GM23338 (cell line): ENCODE measurements around the gene ULBP2. TPM values are rescaled to one million over a fixed set of nuclear protein-coding genes. Genes with fewer than 3 reads are reported as not detected.
"Not testable (repeated sequence)": the region's sequence is repeated elsewhere in the genome, so short reads cannot be mapped to it uniquely, and the experiment has no call there.

Experiments
- ATAC-seq: fragments of 200-7000 bp; cut with Tn5 transposase; 3 replicates; pipeline ENCODE4 v1.9.1; 2020
- DNase-seq: peaks from one replicate; pipeline ENCODE4 v3.0.0-alpha.2; 2015; ENCODE audit warnings: low spot score
- H2AFZ ChIP-seq: fragments of 200-600 bp; sonication (generic); 2 replicates; pipeline ENCODE4 v1.8.0; 2016; ENCODE audit warnings: antibody characterized with exemption, mild to moderate bottlenecking, moderate library complexity
- H3F3A ChIP-seq: fragments of 200-600 bp; sonication (generic); replicated peaks from 2 replicates; pipeline ENCODE4 v1.8.0; 2017; ENCODE audit warnings: antibody characterized with exemption, mixed run types, low read depth
- H3K27ac ChIP-seq: fragments of 200-600 bp; sonication (generic); 2 replicates; pipeline ENCODE4 v1.6.1; 2016; ENCODE audit warnings: low read depth
- H3K27me3 ChIP-seq: fragments of 200-600 bp; sonication (generic); 2 replicates; pipeline ENCODE4 v1.8.0; 2016; ENCODE audit warnings: mild to moderate bottlenecking, mixed run types, moderate library complexity; ENCODE audit not compliant: insufficient read depth
- H3K36me3 ChIP-seq: fragments of 200-600 bp; sonication (generic); 2 replicates; pipeline ENCODE4 v1.8.0; 2016; ENCODE audit warnings: mild to moderate bottlenecking; ENCODE audit not compliant: insufficient read depth
- H3K4me1 ChIP-seq: fragments of 200-600 bp; sonication (generic); 2 replicates; pipeline ENCODE4 v1.8.0; 2016; ENCODE audit warnings: mild to moderate bottlenecking, moderate library complexity; ENCODE audit not compliant: insufficient read depth
- H3K4me2 ChIP-seq: fragments of 200-600 bp; sonication (generic); 2 replicates; pipeline ENCODE4 v1.7.1; 2017; ENCODE audit warnings: mixed run types
- H3K4me3 ChIP-seq: fragments of 200-600 bp; sonication (generic); 2 replicates; pipeline ENCODE4 v1.6.1; 2016; ENCODE audit warnings: mixed run types
- H3K79me2 ChIP-seq: fragments of 200-600 bp; sonication (generic); replicated peaks from 2 replicates; pipeline ENCODE4 v1.8.0; 2017; ENCODE audit warnings: mild to moderate bottlenecking; ENCODE audit not compliant: insufficient read depth
- H3K9me2 ChIP-seq: fragments of 200-600 bp; sonication (generic); 2 replicates; pipeline ENCODE4 v1.8.0; 2017; ENCODE audit not compliant: insufficient read depth
- H4K20me1 ChIP-seq: fragments of 200-600 bp; sonication (generic); replicated peaks from 2 replicates; pipeline ENCODE4 v1.8.0; 2017; ENCODE audit warnings: mild to moderate bottlenecking; ENCODE audit not compliant: insufficient read depth
- H3K27ac Mint-ChIP-seq: 2 replicates; pipeline ENCODE4 v1.8.0; 2020; ENCODE audit warnings: inconsistent platforms, mild to moderate bottlenecking, moderate library complexity, mixed read lengths
- H3K27me3 Mint-ChIP-seq: 3 replicates; pipeline ENCODE4 v1.8.0; 2022; ENCODE audit warnings: low read depth, mild to moderate bottlenecking, moderate library complexity, mixed read lengths, inconsistent platforms; ENCODE audit not compliant: insufficient read depth, poor library complexity
- H3K36me3 Mint-ChIP-seq: 3 replicates; pipeline ENCODE4 v1.8.0; 2021; ENCODE audit warnings: low read depth, mild to moderate bottlenecking, inconsistent platforms, moderate library complexity, mixed read lengths
- H3K4me1 Mint-ChIP-seq: 3 replicates; pipeline ENCODE4 v1.8.0; 2020; ENCODE audit warnings: mild to moderate bottlenecking, inconsistent platforms, mixed read lengths
- H3K4me3 Mint-ChIP-seq: 3 replicates; pipeline ENCODE4 v1.8.0; 2021; ENCODE audit warnings: moderate library complexity, mild to moderate bottlenecking, inconsistent platforms, mixed read lengths
- H3K9me3 Mint-ChIP-seq: 3 replicates; pipeline ENCODE4 v1.8.0; 2020; ENCODE audit warnings: moderate library complexity, mild to moderate bottlenecking, inconsistent platforms, mixed read lengths
- EZH2 ChIP-seq: fragments of 200-600 bp; sonication (generic); IDR thresholded peaks from one replicate; pipeline ENCODE4 v1.8.0; 2017; ENCODE audit warnings: antibody characterized with exemption, mild to moderate bottlenecking, low read depth; ENCODE audit not compliant: unreplicated experiment
- EZH2phosphoT487 ChIP-seq: fragments of 200-600 bp; sonication (generic); IDR thresholded peaks from one replicate; pipeline ENCODE4 v1.8.1; 2018; ENCODE audit warnings: antibody characterized with exemption; ENCODE audit not compliant: unreplicated experiment
- NANOG ChIP-seq: IDR thresholded peaks from 2 replicates; pipeline ENCODE4 v1.6.1; 2016; ENCODE audit warnings: antibody characterized with exemption, borderline replicate concordance
- POLR2AphosphoS5 ChIP-seq: IDR thresholded peaks from 2 replicates; pipeline ENCODE4 v1.6.1; 2016; ENCODE audit warnings: antibody characterized with exemption, low read depth
- STAT1 ChIP-seq: IDR thresholded peaks from one replicate; pipeline ENCODE4 v1.6.1; 2016; ENCODE audit warnings: antibody characterized with exemption; ENCODE audit not compliant: unreplicated experiment
- ZNF114 ChIP-seq: fragments of 250-450 bp; sonication (Bioruptor Pico); IDR thresholded peaks from 2 replicates; pipeline ENCODE4 v1.5.0; 2020; ENCODE audit warnings: mild to moderate bottlenecking, moderate library complexity
- ZNF331 ChIP-seq: fragments of 250-450 bp; sonication (Bioruptor Pico); IDR thresholded peaks from 2 replicates; pipeline ENCODE4 v1.5.0; 2020; ENCODE audit warnings: low read depth, mild to moderate bottlenecking, moderate library complexity
- polyA plus RNA-seq: library from polyadenylated mRNA; unstranded; fragments of >200 nt; fragmentation: Nextera tagmentation; extraction: Ambion mirVana; gene quantifications from 2 replicates; pipeline ENCODE4 v1.2.1, GENCODE V29; 2016
- total RNA-seq: library from RNA; depleted of rRNA; stranded (reverse); fragments of >200 nt; shearing (Covaris generic); gene quantifications from 2 replicates; pipeline ENCODE4 v1.2.3, GENCODE V29; 2014
- TF ChIP-seq, protein P1 (sequence below): IDR thresholded peaks from 2 replicates; pipeline ENCODE4 v1.6.1; 2016; ENCODE audit warnings: antibody characterized with exemption
- TF ChIP-seq, protein P2 (sequence below): IDR thresholded peaks from one replicate; pipeline ENCODE4 v1.6.1; 2018; ENCODE audit warnings: antibody characterized with exemption; ENCODE audit not compliant: unreplicated experiment

ULBP2 gene
- total and polyA plus RNA-seq, 2 experiments from 2014 or later, result not detected

DNA sequence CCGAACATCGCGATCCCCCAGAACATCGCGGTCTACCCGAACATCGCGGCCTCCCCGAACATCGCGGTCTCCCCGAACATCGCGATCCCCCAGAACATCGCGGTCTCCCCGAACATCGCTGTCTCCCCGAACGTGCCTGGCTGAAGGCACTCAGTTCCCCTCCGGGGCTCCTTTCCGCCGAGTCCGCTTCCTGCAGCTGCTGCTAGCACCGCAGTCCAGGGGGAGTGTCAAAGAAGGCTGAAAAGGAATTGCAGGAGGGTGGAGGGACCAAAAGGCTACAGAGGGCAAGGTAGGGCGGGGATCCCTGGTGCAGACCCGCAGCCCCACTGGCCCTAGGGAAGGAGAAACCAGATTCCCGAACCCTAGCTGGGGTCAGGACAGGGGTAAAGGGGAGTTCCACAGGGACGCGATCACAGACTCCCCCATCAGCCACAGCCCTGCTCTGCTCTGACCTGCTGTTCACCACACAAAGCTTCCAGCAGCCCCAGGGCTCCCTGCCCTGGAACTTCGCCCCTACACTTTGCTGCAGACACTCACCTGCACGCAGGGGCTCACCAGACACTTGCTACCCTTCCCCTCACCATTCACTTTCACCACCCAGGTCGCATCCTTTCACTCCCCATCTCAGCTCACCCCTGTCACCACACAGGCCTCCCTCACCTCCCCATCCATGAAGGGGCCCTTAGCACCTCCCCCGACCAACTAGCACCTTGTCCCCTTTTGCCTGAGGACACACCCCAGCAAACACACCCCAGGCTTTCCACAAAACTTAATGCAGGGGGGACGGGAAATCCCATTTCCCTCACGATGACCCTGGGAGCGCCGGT, 23.6 kb downstream of the ULBP2 start:
- 0 out of 2 replicates have a peak overlapping the region, but pooled peaks have one; percentile 76 for H2AFZ ChIP-seq
- no peak overlapping the region for H3K27ac Mint-ChIP-seq
- H3K27me3 Mint-ChIP-seq, result peaks cover 89% of the 10 kb centered on the region
- peaks cover 6% of the 10 kb centered on the region; the same call in 1 of the 2 replicates for H3K4me1 ChIP-seq
- H3K4me1 Mint-ChIP-seq, result peaks cover 21% of the 10 kb centered on the region
- no peaks in the 10 kb centered on the region for H3K9me2 ChIP-seq
- no peaks in the 10 kb centered on the region; the same call in 1 of the 2 replicates for H4K20me1 ChIP-seq
- peak overlapping the region; percentile 90 for H3K4me3 ChIP-seq
- H3K4me3 Mint-ChIP-seq, result peak overlapping the region; percentile 83
- no peaks in the 10 kb centered on the region for H3K36me3 ChIP-seq
- peak overlapping the region; percentile 98 for H3K4me2 ChIP-seq
- no peaks in the 10 kb centered on the region for H3K79me2 ChIP-seq
- peak; percentile 22 for ATAC-seq
- H3F3A ChIP-seq, result no peaks in the 10 kb centered on the region; the same call in 1 of the 2 replicates
- TF ChIP-seq, protein P1, sequence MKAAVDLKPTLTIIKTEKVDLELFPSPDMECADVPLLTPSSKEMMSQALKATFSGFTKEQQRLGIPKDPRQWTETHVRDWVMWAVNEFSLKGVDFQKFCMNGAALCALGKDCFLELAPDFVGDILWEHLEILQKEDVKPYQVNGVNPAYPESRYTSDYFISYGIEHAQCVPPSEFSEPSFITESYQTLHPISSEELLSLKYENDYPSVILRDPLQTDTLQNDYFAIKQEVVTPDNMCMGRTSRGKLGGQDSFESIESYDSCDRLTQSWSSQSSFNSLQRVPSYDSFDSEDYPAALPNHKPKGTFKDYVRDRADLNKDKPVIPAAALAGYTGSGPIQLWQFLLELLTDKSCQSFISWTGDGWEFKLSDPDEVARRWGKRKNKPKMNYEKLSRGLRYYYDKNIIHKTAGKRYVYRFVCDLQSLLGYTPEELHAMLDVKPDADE, result no peak
- TF ChIP-seq NANOG (no peak), ZNF114 (CRISPR knock-in tag) (no peak), EZH2phosphoT487 (peak; percentile 82), ZNF331 (CRISPR knock-in tag) (no peak), EZH2 (peak; percentile 95)
- peaks cover 99% of the 10 kb centered on the region for H3K27me3 ChIP-seq
- H3K9me3 Mint-ChIP-seq, result peaks cover 9% of the 10 kb centered on the region
- peak; percentile 60 for DNase-seq
- H3K36me3 Mint-ChIP-seq, result no peaks in the 10 kb centered on the region
- no peak overlapping the region for H3K27ac ChIP-seq

DNA sequence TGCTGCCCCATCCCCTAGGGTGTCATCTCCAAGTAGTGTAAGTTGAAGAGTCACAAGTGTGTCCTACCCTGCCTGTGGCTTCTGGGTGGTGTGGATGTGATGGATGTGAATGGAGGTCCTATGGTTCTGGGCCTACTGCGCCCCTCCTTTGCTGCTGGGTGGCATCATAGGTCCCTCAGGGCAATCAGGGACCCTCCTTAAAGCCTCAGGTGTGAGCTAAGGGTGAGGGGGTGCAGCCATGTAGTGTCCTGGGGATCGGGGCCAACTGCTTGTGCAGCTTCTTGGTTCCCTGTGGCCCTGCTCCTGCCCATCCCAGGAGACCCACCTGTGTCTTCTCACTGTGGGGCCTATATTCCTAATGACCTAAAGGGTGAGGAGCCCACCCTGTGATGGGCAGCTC, 24.5 kb downstream of the ULBP2 start:
- H3K79me2 ChIP-seq, H3K4me3 ChIP-seq, H4K20me1 ChIP-seq, H3F3A ChIP-seq, H3K9me2 ChIP-seq, H3K9me3 Mint-ChIP-seq, DNase-seq, H3K36me3 Mint-ChIP-seq, ATAC-seq, H3K4me2 ChIP-seq, H3K4me1 ChIP-seq, H3K27ac ChIP-seq, H3K27ac Mint-ChIP-seq, H2AFZ ChIP-seq, H3K36me3 ChIP-seq: not testable (repeated sequence)
- H3K4me1 Mint-ChIP-seq, result peaks cover 21% of the 10 kb centered on the region
- peaks cover 82% of the 10 kb centered on the region for H3K27me3 Mint-ChIP-seq
- H3K4me3 Mint-ChIP-seq, result peak overlapping the region; percentile 83; the same call in 1 of the 3 replicates
- H3K27me3 ChIP-seq, result peaks cover 90% of the 10 kb centered on the region

DNA sequence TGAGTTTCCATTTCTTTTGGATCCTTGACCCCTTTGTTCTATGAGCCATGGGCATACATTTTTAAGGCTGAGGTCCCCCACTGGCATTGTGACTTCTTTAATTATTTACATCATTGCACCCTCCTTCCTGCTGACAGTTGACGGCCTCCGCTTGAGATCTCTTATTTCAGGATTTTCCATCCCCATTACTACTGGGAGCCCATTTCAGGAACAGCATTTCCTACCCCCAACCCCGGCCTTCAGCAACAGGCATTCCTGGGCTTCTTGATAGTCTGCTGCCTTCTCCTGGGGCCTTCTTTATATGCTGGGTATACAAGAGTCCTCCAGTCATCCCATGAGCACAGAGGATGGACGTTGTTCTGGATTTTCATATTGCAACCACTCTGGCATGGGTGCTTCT, 25.8 kb downstream of the ULBP2 start:
- peaks cover 72% of the 10 kb centered on the region for H3K27me3 Mint-ChIP-seq
- H3K36me3 Mint-ChIP-seq, result no peaks in the 10 kb centered on the region
- no peaks in the 10 kb centered on the region for H3K9me2 ChIP-seq
- TF ChIP-seq, protein P1, result no peak
- TF ChIP-seq NANOG (no peak), EZH2phosphoT487 (no peak), ZNF114 (CRISPR knock-in tag) (no peak), STAT1 (no peak), POLR2AphosphoS5 (no peak)
- TF ChIP-seq, protein P2, sequence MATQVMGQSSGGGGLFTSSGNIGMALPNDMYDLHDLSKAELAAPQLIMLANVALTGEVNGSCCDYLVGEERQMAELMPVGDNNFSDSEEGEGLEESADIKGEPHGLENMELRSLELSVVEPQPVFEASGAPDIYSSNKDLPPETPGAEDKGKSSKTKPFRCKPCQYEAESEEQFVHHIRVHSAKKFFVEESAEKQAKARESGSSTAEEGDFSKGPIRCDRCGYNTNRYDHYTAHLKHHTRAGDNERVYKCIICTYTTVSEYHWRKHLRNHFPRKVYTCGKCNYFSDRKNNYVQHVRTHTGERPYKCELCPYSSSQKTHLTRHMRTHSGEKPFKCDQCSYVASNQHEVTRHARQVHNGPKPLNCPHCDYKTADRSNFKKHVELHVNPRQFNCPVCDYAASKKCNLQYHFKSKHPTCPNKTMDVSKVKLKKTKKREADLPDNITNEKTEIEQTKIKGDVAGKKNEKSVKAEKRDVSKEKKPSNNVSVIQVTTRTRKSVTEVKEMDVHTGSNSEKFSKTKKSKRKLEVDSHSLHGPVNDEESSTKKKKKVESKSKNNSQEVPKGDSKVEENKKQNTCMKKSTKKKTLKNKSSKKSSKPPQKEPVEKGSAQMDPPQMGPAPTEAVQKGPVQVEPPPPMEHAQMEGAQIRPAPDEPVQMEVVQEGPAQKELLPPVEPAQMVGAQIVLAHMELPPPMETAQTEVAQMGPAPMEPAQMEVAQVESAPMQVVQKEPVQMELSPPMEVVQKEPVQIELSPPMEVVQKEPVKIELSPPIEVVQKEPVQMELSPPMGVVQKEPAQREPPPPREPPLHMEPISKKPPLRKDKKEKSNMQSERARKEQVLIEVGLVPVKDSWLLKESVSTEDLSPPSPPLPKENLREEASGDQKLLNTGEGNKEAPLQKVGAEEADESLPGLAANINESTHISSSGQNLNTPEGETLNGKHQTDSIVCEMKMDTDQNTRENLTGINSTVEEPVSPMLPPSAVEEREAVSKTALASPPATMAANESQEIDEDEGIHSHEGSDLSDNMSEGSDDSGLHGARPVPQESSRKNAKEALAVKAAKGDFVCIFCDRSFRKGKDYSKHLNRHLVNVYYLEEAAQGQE, result no peak

More for the DNA sequence above, 25.8 kb downstream of the ULBP2 start:
- no peaks in the 10 kb centered on the region; the same call in 1 of the 2 replicates for H3F3A ChIP-seq
- peaks cover 9% of the 10 kb centered on the region for H3K9me3 Mint-ChIP-seq
- no peaks in the 10 kb centered on the region; the same call in 1 of the 2 replicates for H4K20me1 ChIP-seq
- H3K4me3 ChIP-seq, result no peak overlapping the region
- DNase-seq, result no peak
- peaks cover 86% of the 10 kb centered on the region for H3K27me3 ChIP-seq
- H3K27ac ChIP-seq, result no peak overlapping the region
- ATAC-seq, result no peak
- H3K4me1 Mint-ChIP-seq, result peaks cover 21% of the 10 kb centered on the region
- H3K4me1 ChIP-seq, result peaks cover 6% of the 10 kb centered on the region; the same call in 1 of the 2 replicates
- no peaks in the 10 kb centered on the region for H3K79me2 ChIP-seq
- H3K27ac Mint-ChIP-seq, result no peak overlapping the region
- H3K36me3 ChIP-seq, result no peaks in the 10 kb centered on the region
- no peak overlapping the region for H3K4me2 ChIP-seq
- no peak overlapping the region for H3K4me3 Mint-ChIP-seq
- H2AFZ ChIP-seq, result no peak overlapping the region
